SK-N-SH (cell line): ENCODE data around the gene ARHGAP44. TPM values are rescaled to one million over a fixed set of nuclear protein-coding genes. Genes with fewer than 3 reads are reported as not detected.

Experiments used
- CTCF ChIA-PET: fragments of 300-600, 350-600 bp; formaldehyde crosslinking; extraction: SDS; loops from one replicate; lab custom pipeline; 2021; lab: Yijun Ruan, JAX
- POLR2A ChIA-PET: fragments of 350-600 bp; sonication (Branson Sonifier 250); formaldehyde crosslinking; extraction: SDS; loops from one replicate; lab custom pipeline; 2020; ENCODE audit warnings: antibody characterized with exemption, inconsistent platforms; lab: Yijun Ruan, JAX
- DNase-seq: peaks from one replicate; pipeline ENCODE4 v3.0.0; 2012
- H2AFZ ChIP-seq: fragments of 200-600 bp; sonication (generic); 2 replicates; pipeline ENCODE4 v1.8.1; 2016; ENCODE audit warnings: antibody characterized with exemption, mild to moderate bottlenecking, low read depth
- H3F3A ChIP-seq: fragments of 200-600 bp; sonication (generic); replicated peaks from 2 replicates; pipeline ENCODE3; 2016; ENCODE audit warnings: antibody characterized with exemption, mild to moderate bottlenecking; ENCODE audit not compliant: insufficient read depth
- H3K27ac ChIP-seq, 2 experiments: fragments of 200-500 bp in 1 of 2; fragments of 200-600 bp in 1 of 2; sonication (Bioruptor generic) in 1 of 2; sonication (generic), shearing (Covaris generic) in 1 of 2; 2 replicates each; pipeline versions ENCODE4 v1.5.1 to v1.6.1; 2014 to 2016; ENCODE audit warnings: low read depth in 2 of 2, inconsistent platforms in 1 of 2, low read length in 1 of 2, mild to moderate bottlenecking in 1 of 2, mixed read lengths in 1 of 2
- H3K27me3 ChIP-seq: fragments of 200-600 bp; sonication (generic), shearing (Covaris generic); 2 replicates; pipeline ENCODE4 v1.6.1; 2016; ENCODE audit warnings: mixed run types; ENCODE audit not compliant: insufficient read depth
- H3K36me3 ChIP-seq, 2 experiments: fragments of 200-500 bp in 1 of 2; fragments of 200-600 bp in 1 of 2; sonication (Bioruptor generic) in 1 of 2; sonication (generic) in 1 of 2; replicated peaks in 1 of 2; 2 replicates each; pipeline versions ENCODE3 to v1.5.1; 2014 to 2016; ENCODE audit warnings: low read length in 1 of 2, mild to moderate bottlenecking in 1 of 2; ENCODE audit not compliant: insufficient read depth in 2 of 2, control insufficient read depth in 1 of 2
- H3K4me1 ChIP-seq, 2 experiments: fragments of 200-500 bp in 1 of 2; fragments of 200-600 bp in 1 of 2; sonication (Bioruptor generic) in 1 of 2; sonication (generic), shearing (Covaris generic) in 1 of 2; 2 replicates each; pipeline versions ENCODE4 v1.5.1 to v1.6.1; 2014 to 2016; ENCODE audit warnings: low read depth in 1 of 2, low read length in 1 of 2, mixed run types in 1 of 2; ENCODE audit not compliant: insufficient read depth in 2 of 2, control insufficient read depth in 1 of 2
- H3K4me2 ChIP-seq: fragments of 200-600 bp; sonication (generic), shearing (Covaris generic); 2 replicates; pipeline ENCODE4 v1.6.1; 2017; ENCODE audit warnings: mixed run types
- H3K4me3 ChIP-seq, 2 experiments: fragments of 200-500 bp in 1 of 2; fragments of 200-600 bp in 1 of 2; sonication (Bioruptor generic) in 1 of 2; sonication (generic), shearing (Covaris generic) in 1 of 2; 2 replicates each; pipeline versions ENCODE4 v1.5.1 to v1.8.1; 2014 to 2016; ENCODE audit warnings: low read depth in 2 of 2, inconsistent platforms in 1 of 2, low read length in 1 of 2, mild to moderate bottlenecking in 1 of 2, mixed read lengths in 1 of 2, moderate library complexity in 1 of 2
- H3K79me2 ChIP-seq: fragments of 200-600 bp; sonication (generic); 2 replicates; pipeline ENCODE4 v1.8.1; 2017; ENCODE audit warnings: mild to moderate bottlenecking; ENCODE audit not compliant: insufficient read depth
- H3K9ac ChIP-seq: fragments of 200-600 bp; sonication (generic); 2 replicates; pipeline ENCODE4 v1.6.1; 2017; ENCODE audit warnings: mixed run types
- H3K9me2 ChIP-seq: fragments of 200-600 bp; sonication (generic); 2 replicates; pipeline ENCODE4 v1.6.1; 2017; ENCODE audit warnings: mixed run types
- H3K9me3 ChIP-seq: fragments of 200-600 bp; sonication (generic); 2 replicates; pipeline ENCODE4 v1.6.1; 2017; ENCODE audit warnings: mixed run types, mild to moderate bottlenecking, moderate library complexity
- H4K20me1 ChIP-seq: fragments of 200-600 bp; sonication (generic); 2 replicates; pipeline ENCODE4 v1.6.1; 2017; ENCODE audit warnings: mild to moderate bottlenecking, mixed run types; ENCODE audit not compliant: insufficient read depth
- EP300 ChIP-seq, 2 experiments: IDR thresholded peaks; 2 replicates each; pipeline versions ENCODE4 v1.4.0 to v1.6.1; 2012; ENCODE audit warnings: borderline replicate concordance in 1 of 2, low read depth in 1 of 2, low read length in 1 of 2
- EZH2phosphoT487 ChIP-seq: fragments of 200-600 bp; sonication (generic); IDR thresholded peaks from 2 replicates; pipeline ENCODE4 v1.6.1; 2017; ENCODE audit warnings: low read depth, mixed run types, mild to moderate bottlenecking, antibody characterized with exemption, moderate library complexity, borderline replicate concordance
- FOSL2 ChIP-seq: IDR thresholded peaks from 2 replicates; pipeline ENCODE4 v1.4.0; 2012; ENCODE audit warnings: low read depth, mild to moderate bottlenecking, moderate library complexity, borderline replicate concordance
- FOXM1 ChIP-seq: IDR thresholded peaks from 2 replicates; pipeline ENCODE4 v1.4.0; 2012; ENCODE audit warnings: low read depth, mild to moderate bottlenecking
- GABPA ChIP-seq: IDR thresholded peaks from 2 replicates; pipeline ENCODE4 v1.4.0; 2012; ENCODE audit warnings: low read depth, mild to moderate bottlenecking
- NFIC ChIP-seq: IDR thresholded peaks from 2 replicates; pipeline ENCODE4 v1.4.0; 2012; ENCODE audit warnings: borderline replicate concordance
- POLR2AphosphoS5 ChIP-seq: IDR thresholded peaks from 2 replicates; pipeline ENCODE4 v1.6.1; 2012; ENCODE audit warnings: low read depth, low read length
- RCOR1 ChIP-seq: fragments of 150-350 bp; IDR thresholded peaks from 2 replicates; pipeline ENCODE4 v1.6.1; 2017; ENCODE audit warnings: antibody characterized with exemption, low read length
- RFX5 ChIP-seq: IDR thresholded peaks from 2 replicates; pipeline ENCODE4 v1.6.1; 2012; ENCODE audit warnings: mild to moderate bottlenecking, improper control_type of control experiment, low read length
- SMC3 ChIP-seq: IDR thresholded peaks from 2 replicates; pipeline ENCODE4 v1.6.1; 2012; ENCODE audit warnings: low read depth, low read length, improper control_type of control experiment
- WGBS: methylation state at CpG from one replicate; pipeline ENCODE4 v1.1.6; 2017; ENCODE audit warnings: low lambda C conversion rate; 5-methylcytosine and 5-hydroxymethylcytosine counted together
- polyA plus RNA-seq, 3 experiments: library from polyadenylated mRNA; depleted of rRNA; stranded (reverse); fragments of >200 nt; gene quantifications; 2 replicates each; pipeline ENCODE4 v1.2.3, GENCODE V29; 2012
- TF ChIP-seq, protein P1 (sequence below): fragments of 150-350 bp; IDR thresholded peaks from 2 replicates; pipeline ENCODE4 v1.6.1; 2017; ENCODE audit warnings: antibody characterized with exemption, low read length, low read depth, borderline replicate concordance
- TF ChIP-seq, protein P2 (sequence below): IDR thresholded peaks from 2 replicates; pipeline ENCODE4 v1.4.0; 2012; ENCODE audit warnings: low read depth, borderline replicate concordance
- TF ChIP-seq, protein P3 (sequence below): IDR thresholded peaks from 2 replicates; pipeline ENCODE4 v1.4.0; 2012; ENCODE audit warnings: low read depth, borderline replicate concordance
- TF ChIP-seq, protein P4 (sequence below): fragments of 200-600 bp; sonication (generic); IDR thresholded peaks from 2 replicates; pipeline ENCODE4 v1.6.1; 2017; ENCODE audit warnings: antibody characterized with exemption, mild to moderate bottlenecking, moderate library complexity
- TF ChIP-seq, protein P5 (sequence below): IDR thresholded peaks from 2 replicates; pipeline ENCODE4 v1.4.0; 2012; ENCODE audit warnings: low read depth

ARHGAP44 gene
- polyA plus RNA-seq, 1 of the 3 experiments (the other 2 are of a cell fraction), result 0.28 TPM

DNA sequence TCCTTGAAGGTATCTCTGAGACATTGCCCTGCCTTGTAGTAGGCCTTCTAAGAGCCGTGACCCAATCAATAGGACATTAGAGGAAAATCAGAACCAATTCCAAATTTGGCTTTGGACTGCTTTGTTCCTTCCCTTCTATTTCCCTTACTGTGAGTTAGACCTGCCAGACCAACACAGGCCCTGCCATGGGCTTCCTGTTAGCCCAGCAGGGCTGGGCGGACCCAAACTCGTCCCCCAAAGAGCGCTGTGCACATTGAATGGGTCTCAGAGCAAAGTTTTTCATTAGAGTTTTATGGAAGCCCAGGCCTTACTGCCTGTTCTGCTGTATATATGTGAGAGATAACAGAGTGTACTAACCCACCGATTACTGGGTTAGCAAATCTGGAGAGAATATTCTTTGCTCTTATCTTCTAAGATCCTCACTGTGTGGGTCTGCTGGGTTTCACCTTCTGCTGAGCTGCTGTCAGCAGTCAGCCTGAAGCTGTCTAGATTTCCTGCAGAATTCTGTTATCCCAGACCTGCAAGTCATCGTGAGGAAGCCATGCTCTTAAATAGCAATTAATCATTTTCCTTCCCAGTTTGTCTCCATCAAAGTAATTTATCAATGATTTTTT lies 5.7 kb downstream of the ARHGAP44 start:
- no peak overlapping the region for H3K9ac ChIP-seq
- 11% methylated on average over 6 of the region's 6 CpGs for WGBS
- H3K9me2 ChIP-seq, result no peaks in the 10 kb centered on the region
- peaks cover 0 to under 1% of the 10 kb centered on the region in 2 experiments; a peak in 1 of 4 replicates for H3K4me1 ChIP-seq
- H3K27me3 ChIP-seq, result peaks cover 22% of the 10 kb centered on the region
- no peaks in the 10 kb centered on the region for H3K36me3 ChIP-seq
- no peaks in the 10 kb centered on the region for H3F3A ChIP-seq
- no peak overlapping the region for H3K4me3 ChIP-seq
- DNase-seq, result no peak
- H2AFZ ChIP-seq, result no peak overlapping the region
- H4K20me1 ChIP-seq, result no peaks in the 10 kb centered on the region
- no peaks in the 10 kb centered on the region for H3K9me3 ChIP-seq
- H3K4me2 ChIP-seq, result no peak overlapping the region
- ChIA-PET CTCF (no interaction called here), POLR2A (no interaction called here)
- TF ChIP-seq, protein P1, sequence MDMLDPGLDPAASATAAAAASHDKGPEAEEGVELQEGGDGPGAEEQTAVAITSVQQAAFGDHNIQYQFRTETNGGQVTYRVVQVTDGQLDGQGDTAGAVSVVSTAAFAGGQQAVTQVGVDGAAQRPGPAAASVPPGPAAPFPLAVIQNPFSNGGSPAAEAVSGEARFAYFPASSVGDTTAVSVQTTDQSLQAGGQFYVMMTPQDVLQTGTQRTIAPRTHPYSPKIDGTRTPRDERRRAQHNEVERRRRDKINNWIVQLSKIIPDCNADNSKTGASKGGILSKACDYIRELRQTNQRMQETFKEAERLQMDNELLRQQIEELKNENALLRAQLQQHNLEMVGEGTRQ, result no peak
- TF ChIP-seq FOXM1, result no peak
- TF ChIP-seq, protein P2, sequence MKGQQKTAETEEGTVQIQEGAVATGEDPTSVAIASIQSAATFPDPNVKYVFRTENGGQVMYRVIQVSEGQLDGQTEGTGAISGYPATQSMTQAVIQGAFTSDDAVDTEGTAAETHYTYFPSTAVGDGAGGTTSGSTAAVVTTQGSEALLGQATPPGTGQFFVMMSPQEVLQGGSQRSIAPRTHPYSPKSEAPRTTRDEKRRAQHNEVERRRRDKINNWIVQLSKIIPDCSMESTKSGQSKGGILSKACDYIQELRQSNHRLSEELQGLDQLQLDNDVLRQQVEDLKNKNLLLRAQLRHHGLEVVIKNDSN, result no peak
- TF ChIP-seq, protein P3, sequence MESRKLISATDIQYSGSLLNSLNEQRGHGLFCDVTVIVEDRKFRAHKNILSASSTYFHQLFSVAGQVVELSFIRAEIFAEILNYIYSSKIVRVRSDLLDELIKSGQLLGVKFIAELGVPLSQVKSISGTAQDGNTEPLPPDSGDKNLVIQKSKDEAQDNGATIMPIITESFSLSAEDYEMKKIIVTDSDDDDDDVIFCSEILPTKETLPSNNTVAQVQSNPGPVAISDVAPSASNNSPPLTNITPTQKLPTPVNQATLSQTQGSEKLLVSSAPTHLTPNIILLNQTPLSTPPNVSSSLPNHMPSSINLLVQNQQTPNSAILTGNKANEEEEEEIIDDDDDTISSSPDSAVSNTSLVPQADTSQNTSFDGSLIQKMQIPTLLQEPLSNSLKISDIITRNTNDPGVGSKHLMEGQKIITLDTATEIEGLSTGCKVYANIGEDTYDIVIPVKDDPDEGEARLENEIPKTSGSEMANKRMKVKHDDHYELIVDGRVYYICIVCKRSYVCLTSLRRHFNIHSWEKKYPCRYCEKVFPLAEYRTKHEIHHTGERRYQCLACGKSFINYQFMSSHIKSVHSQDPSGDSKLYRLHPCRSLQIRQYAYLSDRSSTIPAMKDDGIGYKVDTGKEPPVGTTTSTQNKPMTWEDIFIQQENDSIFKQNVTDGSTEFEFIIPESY, result no peak
- TF ChIP-seq RFX5, result no peak
- TF ChIP-seq FOSL2, result no peak
- TF ChIP-seq SMC3, result no peak
- TF ChIP-seq, protein P4, sequence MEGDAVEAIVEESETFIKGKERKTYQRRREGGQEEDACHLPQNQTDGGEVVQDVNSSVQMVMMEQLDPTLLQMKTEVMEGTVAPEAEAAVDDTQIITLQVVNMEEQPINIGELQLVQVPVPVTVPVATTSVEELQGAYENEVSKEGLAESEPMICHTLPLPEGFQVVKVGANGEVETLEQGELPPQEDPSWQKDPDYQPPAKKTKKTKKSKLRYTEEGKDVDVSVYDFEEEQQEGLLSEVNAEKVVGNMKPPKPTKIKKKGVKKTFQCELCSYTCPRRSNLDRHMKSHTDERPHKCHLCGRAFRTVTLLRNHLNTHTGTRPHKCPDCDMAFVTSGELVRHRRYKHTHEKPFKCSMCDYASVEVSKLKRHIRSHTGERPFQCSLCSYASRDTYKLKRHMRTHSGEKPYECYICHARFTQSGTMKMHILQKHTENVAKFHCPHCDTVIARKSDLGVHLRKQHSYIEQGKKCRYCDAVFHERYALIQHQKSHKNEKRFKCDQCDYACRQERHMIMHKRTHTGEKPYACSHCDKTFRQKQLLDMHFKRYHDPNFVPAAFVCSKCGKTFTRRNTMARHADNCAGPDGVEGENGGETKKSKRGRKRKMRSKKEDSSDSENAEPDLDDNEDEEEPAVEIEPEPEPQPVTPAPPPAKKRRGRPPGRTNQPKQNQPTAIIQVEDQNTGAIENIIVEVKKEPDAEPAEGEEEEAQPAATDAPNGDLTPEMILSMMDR, result no peak
- no peak overlapping the region for H3K27ac ChIP-seq
- no peaks in the 10 kb centered on the region for H3K79me2 ChIP-seq

DNA sequence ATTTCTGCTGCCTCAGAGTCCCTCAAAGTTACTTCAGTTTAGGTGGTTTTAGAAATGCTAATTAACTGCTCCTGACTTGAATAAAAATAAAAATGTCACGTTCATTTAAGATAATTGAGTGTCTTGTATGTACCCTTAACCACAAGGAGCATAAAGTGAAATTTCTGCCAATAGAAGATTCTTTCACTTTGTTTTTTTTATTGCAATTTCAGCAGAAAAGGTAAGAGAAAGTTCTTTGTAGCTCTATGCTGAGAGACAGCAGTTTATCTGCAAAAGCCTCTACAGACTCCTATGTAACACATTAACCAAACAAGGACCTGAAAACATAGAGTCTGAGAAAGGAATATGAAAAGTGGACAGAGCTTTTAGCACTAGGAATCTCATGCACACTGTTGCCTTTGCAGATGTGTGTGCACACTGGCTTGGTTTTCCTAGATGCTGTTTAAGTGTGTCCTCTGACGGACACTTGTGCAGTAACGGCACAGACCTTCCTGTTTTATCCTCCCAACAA lies 11.6 kb downstream of the ARHGAP44 start:
- no peak for DNase-seq
- Histone ChIP-seq H3K27me3 (no peaks in the 10 kb centered on the region), H3K27ac (no peak overlapping the region), H4K20me1 (no peaks in the 10 kb centered on the region), H3K4me1 (no peaks in the 10 kb centered on the region), H3K4me3 (no peak overlapping the region), H3K79me2 (no peaks in the 10 kb centered on the region), H3K36me3 (no peaks in the 10 kb centered on the region), H3K9me2 (no peaks in the 10 kb centered on the region), H3K4me2 (no peak overlapping the region), H3K9me3 (no peaks in the 10 kb centered on the region), H3K9ac (no peak overlapping the region), H3F3A (no peaks in the 10 kb centered on the region), H2AFZ (no peak overlapping the region)
- CTCF ChIA-PET, result interaction anchor here (0.6 kb wide), 1 partner anchor 30 kb away, joined by 3 read pairs; no protein-coding TSS in a partner anchor
- POLR2A ChIA-PET, result no interaction called here
- 13% methylated on average over 3 of the region's 3 CpGs for WGBS
- TF ChIP-seq EZH2phosphoT487 (no peak), NFIC (no peak), FOSL2 (no peak), RCOR1 (no peak), POLR2AphosphoS5 (no peak), GABPA (no peak), EP300 (IDR thresholded peaks at IDR 0.05; ENCODE audit: borderline replicate concordance in 1 of 2, low read depth in 1 of 2, low read length in 1 of 2) (no peak)
- TF ChIP-seq, protein P3, result no peak
- TF ChIP-seq, protein P5, sequence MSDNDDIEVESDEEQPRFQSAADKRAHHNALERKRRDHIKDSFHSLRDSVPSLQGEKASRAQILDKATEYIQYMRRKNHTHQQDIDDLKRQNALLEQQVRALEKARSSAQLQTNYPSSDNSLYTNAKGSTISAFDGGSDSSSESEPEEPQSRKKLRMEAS, result no peak
